GM23338 (cell line): ENCODE results near the gene USP30. TPM values are rescaled to one million over a fixed set of nuclear protein-coding genes. Genes with fewer than 3 reads are reported as not detected.

ENCODE experiments used
- ATAC-seq: fragments of 200-7000 bp; cut with Tn5 transposase; 3 replicates; pipeline ENCODE4 v1.9.1; 2020
- DNase-seq: peaks from one replicate; pipeline ENCODE4 v3.0.0-alpha.2; 2015; ENCODE audit warnings: low spot score
- H2AFZ ChIP-seq: fragments of 200-600 bp; sonication (generic); 2 replicates; pipeline ENCODE4 v1.8.0; 2016; ENCODE audit warnings: antibody characterized with exemption, mild to moderate bottlenecking, moderate library complexity
- H3F3A ChIP-seq: fragments of 200-600 bp; sonication (generic); replicated peaks from 2 replicates; pipeline ENCODE4 v1.8.0; 2017; ENCODE audit warnings: antibody characterized with exemption, mixed run types, low read depth
- H3K27ac ChIP-seq: fragments of 200-600 bp; sonication (generic); 2 replicates; pipeline ENCODE4 v1.6.1; 2016; ENCODE audit warnings: low read depth
- H3K27me3 ChIP-seq: fragments of 200-600 bp; sonication (generic); 2 replicates; pipeline ENCODE4 v1.8.0; 2016; ENCODE audit warnings: mild to moderate bottlenecking, mixed run types, moderate library complexity; ENCODE audit not compliant: insufficient read depth
- H3K36me3 ChIP-seq: fragments of 200-600 bp; sonication (generic); 2 replicates; pipeline ENCODE4 v1.8.0; 2016; ENCODE audit warnings: mild to moderate bottlenecking; ENCODE audit not compliant: insufficient read depth
- H3K4me1 ChIP-seq: fragments of 200-600 bp; sonication (generic); 2 replicates; pipeline ENCODE4 v1.8.0; 2016; ENCODE audit warnings: mild to moderate bottlenecking, moderate library complexity; ENCODE audit not compliant: insufficient read depth
- H3K4me2 ChIP-seq: fragments of 200-600 bp; sonication (generic); 2 replicates; pipeline ENCODE4 v1.7.1; 2017; ENCODE audit warnings: mixed run types
- H3K4me3 ChIP-seq: fragments of 200-600 bp; sonication (generic); 2 replicates; pipeline ENCODE4 v1.6.1; 2016; ENCODE audit warnings: mixed run types
- H3K79me2 ChIP-seq: fragments of 200-600 bp; sonication (generic); replicated peaks from 2 replicates; pipeline ENCODE4 v1.8.0; 2017; ENCODE audit warnings: mild to moderate bottlenecking; ENCODE audit not compliant: insufficient read depth
- H3K9me2 ChIP-seq: fragments of 200-600 bp; sonication (generic); 2 replicates; pipeline ENCODE4 v1.8.0; 2017; ENCODE audit not compliant: insufficient read depth
- H4K20me1 ChIP-seq: fragments of 200-600 bp; sonication (generic); replicated peaks from 2 replicates; pipeline ENCODE4 v1.8.0; 2017; ENCODE audit warnings: mild to moderate bottlenecking; ENCODE audit not compliant: insufficient read depth
- H3K27ac Mint-ChIP-seq: 2 replicates; pipeline ENCODE4 v1.8.0; 2020; ENCODE audit warnings: inconsistent platforms, mild to moderate bottlenecking, moderate library complexity, mixed read lengths
- H3K27me3 Mint-ChIP-seq: 3 replicates; pipeline ENCODE4 v1.8.0; 2022; ENCODE audit warnings: low read depth, mild to moderate bottlenecking, moderate library complexity, mixed read lengths, inconsistent platforms; ENCODE audit not compliant: insufficient read depth, poor library complexity
- H3K36me3 Mint-ChIP-seq: 3 replicates; pipeline ENCODE4 v1.8.0; 2021; ENCODE audit warnings: low read depth, mild to moderate bottlenecking, inconsistent platforms, moderate library complexity, mixed read lengths
- H3K4me1 Mint-ChIP-seq: 3 replicates; pipeline ENCODE4 v1.8.0; 2020; ENCODE audit warnings: mild to moderate bottlenecking, inconsistent platforms, mixed read lengths
- H3K4me3 Mint-ChIP-seq: 3 replicates; pipeline ENCODE4 v1.8.0; 2021; ENCODE audit warnings: moderate library complexity, mild to moderate bottlenecking, inconsistent platforms, mixed read lengths
- H3K9me3 Mint-ChIP-seq: 3 replicates; pipeline ENCODE4 v1.8.0; 2020; ENCODE audit warnings: moderate library complexity, mild to moderate bottlenecking, inconsistent platforms, mixed read lengths
- CREB1 ChIP-seq: fragments of 250-450 bp; sonication (Bioruptor Pico); IDR thresholded peaks from 2 replicates; pipeline ENCODE4 v1.5.0; 2020; ENCODE audit warnings: low read depth, mild to moderate bottlenecking, moderate library complexity
- EZH2 ChIP-seq: fragments of 200-600 bp; sonication (generic); IDR thresholded peaks from one replicate; pipeline ENCODE4 v1.8.0; 2017; ENCODE audit warnings: antibody characterized with exemption, mild to moderate bottlenecking, low read depth; ENCODE audit not compliant: unreplicated experiment
- EZH2phosphoT487 ChIP-seq: fragments of 200-600 bp; sonication (generic); IDR thresholded peaks from one replicate; pipeline ENCODE4 v1.8.1; 2018; ENCODE audit warnings: antibody characterized with exemption; ENCODE audit not compliant: unreplicated experiment
- JUNB ChIP-seq: IDR thresholded peaks from one replicate; pipeline ENCODE4 v1.6.1; 2016; ENCODE audit warnings: antibody characterized with exemption; ENCODE audit not compliant: unreplicated experiment
- NANOG ChIP-seq: IDR thresholded peaks from 2 replicates; pipeline ENCODE4 v1.6.1; 2016; ENCODE audit warnings: antibody characterized with exemption, borderline replicate concordance
- POLR2AphosphoS5 ChIP-seq: IDR thresholded peaks from 2 replicates; pipeline ENCODE4 v1.6.1; 2016; ENCODE audit warnings: antibody characterized with exemption, low read depth
- STAT1 ChIP-seq: IDR thresholded peaks from one replicate; pipeline ENCODE4 v1.6.1; 2016; ENCODE audit warnings: antibody characterized with exemption; ENCODE audit not compliant: unreplicated experiment
- ZNF114 ChIP-seq: fragments of 250-450 bp; sonication (Bioruptor Pico); IDR thresholded peaks from 2 replicates; pipeline ENCODE4 v1.5.0; 2020; ENCODE audit warnings: mild to moderate bottlenecking, moderate library complexity
- ZNF331 ChIP-seq: fragments of 250-450 bp; sonication (Bioruptor Pico); IDR thresholded peaks from 2 replicates; pipeline ENCODE4 v1.5.0; 2020; ENCODE audit warnings: low read depth, mild to moderate bottlenecking, moderate library complexity
- polyA plus RNA-seq: library from polyadenylated mRNA; unstranded; fragments of >200 nt; fragmentation: Nextera tagmentation; extraction: Ambion mirVana; gene quantifications from 2 replicates; pipeline ENCODE4 v1.2.1, GENCODE V29; 2016
- total RNA-seq: library from RNA; depleted of rRNA; stranded (reverse); fragments of >200 nt; shearing (Covaris generic); gene quantifications from 2 replicates; pipeline ENCODE4 v1.2.3, GENCODE V29; 2014
- TF ChIP-seq, protein P1 (sequence below), 2 experiments: fragments of 200-600 bp in 1 of 2; sonication (generic) in 1 of 2; conservative IDR thresholded peaks; 2 replicates each; pipeline versions ENCODE4 v1.5.1 to v1.6.1; 2016 to 2017; ENCODE audit warnings: antibody characterized with exemption in 2 of 2, low read depth in 2 of 2, mild to moderate bottlenecking in 2 of 2, moderate library complexity in 1 of 2
- TF ChIP-seq, protein P2 (sequence below): IDR thresholded peaks from one replicate; pipeline ENCODE4 v1.6.1; 2018; ENCODE audit warnings: antibody characterized with exemption; ENCODE audit not compliant: unreplicated experiment
- TF ChIP-seq, protein P3 (sequence below): fragments of 250-450 bp; sonication (Bioruptor Pico); IDR thresholded peaks from 2 replicates; pipeline ENCODE4 v1.5.0; 2020; ENCODE audit warnings: mild to moderate bottlenecking, moderate library complexity
- TF ChIP-seq, protein P4 (sequence below): IDR thresholded peaks from 2 replicates; pipeline ENCODE4 v1.6.1; 2016; ENCODE audit warnings: antibody characterized with exemption

Gene USP30
- total and polyA plus RNA-seq, 2 experiments from 2014 or later, result 2.9 to 6.1 TPM

DNA sequence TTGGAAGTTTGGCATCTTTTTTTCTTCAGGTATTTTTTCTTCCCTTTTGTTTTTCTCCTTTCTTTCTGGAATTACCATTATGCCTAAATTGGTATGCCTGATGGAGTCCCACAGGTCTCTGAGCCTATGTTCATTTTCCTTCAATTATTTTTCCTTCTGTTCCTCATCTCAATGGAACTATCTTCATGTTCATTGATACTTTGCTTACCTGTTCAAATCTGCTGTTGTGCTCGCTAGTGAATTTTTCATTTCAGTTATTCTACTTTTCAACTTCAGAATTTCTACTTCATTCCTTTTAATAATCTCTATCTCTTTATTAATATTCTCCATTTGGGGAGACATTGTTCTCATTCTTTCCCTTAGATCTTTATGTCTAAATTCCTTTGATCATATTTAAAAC is 15.4 kb upstream of the USP30 start:
- H3F3A ChIP-seq, result no peaks in the 10 kb centered on the region
- H3K27me3 Mint-ChIP-seq, result peaks cover 2% of the 10 kb centered on the region

More for the DNA sequence above, 15.4 kb upstream of the USP30 start:
- no peak overlapping the region for H3K27ac ChIP-seq
- no peaks in the 10 kb centered on the region for H3K36me3 Mint-ChIP-seq
- TF ChIP-seq STAT1, result no peak
- TF ChIP-seq EZH2, result no peak
- TF ChIP-seq, protein P1, sequence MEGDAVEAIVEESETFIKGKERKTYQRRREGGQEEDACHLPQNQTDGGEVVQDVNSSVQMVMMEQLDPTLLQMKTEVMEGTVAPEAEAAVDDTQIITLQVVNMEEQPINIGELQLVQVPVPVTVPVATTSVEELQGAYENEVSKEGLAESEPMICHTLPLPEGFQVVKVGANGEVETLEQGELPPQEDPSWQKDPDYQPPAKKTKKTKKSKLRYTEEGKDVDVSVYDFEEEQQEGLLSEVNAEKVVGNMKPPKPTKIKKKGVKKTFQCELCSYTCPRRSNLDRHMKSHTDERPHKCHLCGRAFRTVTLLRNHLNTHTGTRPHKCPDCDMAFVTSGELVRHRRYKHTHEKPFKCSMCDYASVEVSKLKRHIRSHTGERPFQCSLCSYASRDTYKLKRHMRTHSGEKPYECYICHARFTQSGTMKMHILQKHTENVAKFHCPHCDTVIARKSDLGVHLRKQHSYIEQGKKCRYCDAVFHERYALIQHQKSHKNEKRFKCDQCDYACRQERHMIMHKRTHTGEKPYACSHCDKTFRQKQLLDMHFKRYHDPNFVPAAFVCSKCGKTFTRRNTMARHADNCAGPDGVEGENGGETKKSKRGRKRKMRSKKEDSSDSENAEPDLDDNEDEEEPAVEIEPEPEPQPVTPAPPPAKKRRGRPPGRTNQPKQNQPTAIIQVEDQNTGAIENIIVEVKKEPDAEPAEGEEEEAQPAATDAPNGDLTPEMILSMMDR (conservative IDR thresholded peaks at IDR 0.05; ENCODE audit: low read depth in 2 of 2), result no peak
- TF ChIP-seq ZNF331 (CRISPR knock-in tag), result no peak
- TF ChIP-seq CREB1 (CRISPR knock-in tag), result no peak
- no peak for TF ChIP-seq EZH2phosphoT487
- no peak for TF ChIP-seq ZNF114 (CRISPR knock-in tag)
- TF ChIP-seq, protein P2, sequence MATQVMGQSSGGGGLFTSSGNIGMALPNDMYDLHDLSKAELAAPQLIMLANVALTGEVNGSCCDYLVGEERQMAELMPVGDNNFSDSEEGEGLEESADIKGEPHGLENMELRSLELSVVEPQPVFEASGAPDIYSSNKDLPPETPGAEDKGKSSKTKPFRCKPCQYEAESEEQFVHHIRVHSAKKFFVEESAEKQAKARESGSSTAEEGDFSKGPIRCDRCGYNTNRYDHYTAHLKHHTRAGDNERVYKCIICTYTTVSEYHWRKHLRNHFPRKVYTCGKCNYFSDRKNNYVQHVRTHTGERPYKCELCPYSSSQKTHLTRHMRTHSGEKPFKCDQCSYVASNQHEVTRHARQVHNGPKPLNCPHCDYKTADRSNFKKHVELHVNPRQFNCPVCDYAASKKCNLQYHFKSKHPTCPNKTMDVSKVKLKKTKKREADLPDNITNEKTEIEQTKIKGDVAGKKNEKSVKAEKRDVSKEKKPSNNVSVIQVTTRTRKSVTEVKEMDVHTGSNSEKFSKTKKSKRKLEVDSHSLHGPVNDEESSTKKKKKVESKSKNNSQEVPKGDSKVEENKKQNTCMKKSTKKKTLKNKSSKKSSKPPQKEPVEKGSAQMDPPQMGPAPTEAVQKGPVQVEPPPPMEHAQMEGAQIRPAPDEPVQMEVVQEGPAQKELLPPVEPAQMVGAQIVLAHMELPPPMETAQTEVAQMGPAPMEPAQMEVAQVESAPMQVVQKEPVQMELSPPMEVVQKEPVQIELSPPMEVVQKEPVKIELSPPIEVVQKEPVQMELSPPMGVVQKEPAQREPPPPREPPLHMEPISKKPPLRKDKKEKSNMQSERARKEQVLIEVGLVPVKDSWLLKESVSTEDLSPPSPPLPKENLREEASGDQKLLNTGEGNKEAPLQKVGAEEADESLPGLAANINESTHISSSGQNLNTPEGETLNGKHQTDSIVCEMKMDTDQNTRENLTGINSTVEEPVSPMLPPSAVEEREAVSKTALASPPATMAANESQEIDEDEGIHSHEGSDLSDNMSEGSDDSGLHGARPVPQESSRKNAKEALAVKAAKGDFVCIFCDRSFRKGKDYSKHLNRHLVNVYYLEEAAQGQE, result no peak
- TF ChIP-seq, protein P3, sequence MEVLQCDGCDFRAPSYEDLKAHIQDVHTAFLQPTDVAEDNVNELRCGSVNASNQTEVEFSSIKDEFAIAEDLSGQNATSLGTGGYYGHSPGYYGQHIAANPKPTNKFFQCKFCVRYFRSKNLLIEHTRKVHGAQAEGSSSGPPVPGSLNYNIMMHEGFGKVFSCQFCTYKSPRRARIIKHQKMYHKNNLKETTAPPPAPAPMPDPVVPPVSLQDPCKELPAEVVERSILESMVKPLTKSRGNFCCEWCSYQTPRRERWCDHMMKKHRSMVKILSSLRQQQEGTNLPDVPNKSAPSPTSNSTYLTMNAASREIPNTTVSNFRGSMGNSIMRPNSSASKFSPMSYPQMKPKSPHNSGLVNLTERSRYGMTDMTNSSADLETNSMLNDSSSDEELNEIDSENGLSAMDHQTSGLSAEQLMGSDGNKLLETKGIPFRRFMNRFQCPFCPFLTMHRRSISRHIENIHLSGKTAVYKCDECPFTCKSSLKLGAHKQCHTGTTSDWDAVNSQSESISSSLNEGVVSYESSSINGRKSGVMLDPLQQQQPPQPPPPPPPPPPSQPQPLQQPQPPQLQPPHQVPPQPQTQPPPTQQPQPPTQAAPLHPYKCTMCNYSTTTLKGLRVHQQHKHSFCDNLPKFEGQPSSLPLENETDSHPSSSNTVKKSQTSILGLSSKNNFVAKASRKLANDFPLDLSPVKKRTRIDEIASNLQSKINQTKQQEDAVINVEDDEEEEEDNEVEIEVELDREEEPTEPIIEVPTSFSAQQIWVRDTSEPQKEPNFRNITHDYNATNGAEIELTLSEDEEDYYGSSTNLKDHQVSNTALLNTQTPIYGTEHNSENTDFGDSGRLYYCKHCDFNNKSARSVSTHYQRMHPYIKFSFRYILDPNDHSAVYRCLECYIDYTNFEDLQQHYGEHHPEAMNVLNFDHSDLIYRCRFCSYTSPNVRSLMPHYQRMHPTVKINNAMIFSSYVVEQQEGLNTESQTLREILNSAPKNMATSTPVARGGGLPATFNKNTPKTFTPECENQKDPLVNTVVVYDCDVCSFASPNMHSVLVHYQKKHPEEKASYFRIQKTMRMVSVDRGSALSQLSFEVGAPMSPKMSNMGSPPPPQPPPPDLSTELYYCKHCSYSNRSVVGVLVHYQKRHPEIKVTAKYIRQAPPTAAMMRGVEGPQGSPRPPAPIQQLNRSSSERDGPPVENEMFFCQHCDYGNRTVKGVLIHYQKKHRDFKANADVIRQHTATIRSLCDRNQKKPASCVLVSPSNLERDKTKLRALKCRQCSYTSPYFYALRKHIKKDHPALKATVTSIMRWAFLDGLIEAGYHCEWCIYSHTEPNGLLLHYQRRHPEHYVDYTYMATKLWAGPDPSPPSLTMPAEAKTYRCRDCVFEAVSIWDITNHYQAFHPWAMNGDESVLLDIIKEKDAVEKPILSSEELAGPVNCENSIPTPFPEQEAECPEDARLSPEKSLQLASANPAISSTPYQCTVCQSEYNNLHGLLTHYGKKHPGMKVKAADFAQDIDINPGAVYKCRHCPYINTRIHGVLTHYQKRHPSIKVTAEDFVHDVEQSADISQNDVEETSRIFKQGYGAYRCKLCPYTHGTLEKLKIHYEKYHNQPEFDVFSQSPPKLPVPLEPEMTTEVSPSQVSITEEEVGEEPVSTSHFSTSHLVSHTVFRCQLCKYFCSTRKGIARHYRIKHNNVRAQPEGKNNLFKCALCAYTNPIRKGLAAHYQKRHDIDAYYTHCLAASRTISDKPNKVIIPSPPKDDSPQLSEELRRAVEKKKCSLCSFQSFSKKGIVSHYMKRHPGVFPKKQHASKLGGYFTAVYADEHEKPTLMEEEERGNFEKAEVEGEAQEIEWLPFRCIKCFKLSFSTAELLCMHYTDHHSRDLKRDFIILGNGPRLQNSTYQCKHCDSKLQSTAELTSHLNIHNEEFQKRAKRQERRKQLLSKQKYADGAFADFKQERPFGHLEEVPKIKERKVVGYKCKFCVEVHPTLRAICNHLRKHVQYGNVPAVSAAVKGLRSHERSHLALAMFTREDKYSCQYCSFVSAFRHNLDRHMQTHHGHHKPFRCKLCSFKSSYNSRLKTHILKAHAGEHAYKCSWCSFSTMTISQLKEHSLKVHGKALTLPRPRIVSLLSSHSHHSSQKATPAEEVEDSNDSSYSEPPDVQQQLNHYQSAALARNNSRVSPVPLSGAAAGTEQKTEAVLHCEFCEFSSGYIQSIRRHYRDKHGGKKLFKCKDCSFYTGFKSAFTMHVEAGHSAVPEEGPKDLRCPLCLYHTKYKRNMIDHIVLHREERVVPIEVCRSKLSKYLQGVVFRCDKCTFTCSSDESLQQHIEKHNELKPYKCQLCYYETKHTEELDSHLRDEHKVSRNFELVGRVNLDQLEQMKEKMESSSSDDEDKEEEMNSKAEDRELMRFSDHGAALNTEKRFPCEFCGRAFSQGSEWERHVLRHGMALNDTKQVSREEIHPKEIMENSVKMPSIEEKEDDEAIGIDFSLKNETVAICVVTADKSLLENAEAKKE (CRISPR knock-in tag), result no peak
- TF ChIP-seq POLR2AphosphoS5, result no peak
- no peak for TF ChIP-seq JUNB
- no peak for TF ChIP-seq NANOG
- TF ChIP-seq, protein P4, sequence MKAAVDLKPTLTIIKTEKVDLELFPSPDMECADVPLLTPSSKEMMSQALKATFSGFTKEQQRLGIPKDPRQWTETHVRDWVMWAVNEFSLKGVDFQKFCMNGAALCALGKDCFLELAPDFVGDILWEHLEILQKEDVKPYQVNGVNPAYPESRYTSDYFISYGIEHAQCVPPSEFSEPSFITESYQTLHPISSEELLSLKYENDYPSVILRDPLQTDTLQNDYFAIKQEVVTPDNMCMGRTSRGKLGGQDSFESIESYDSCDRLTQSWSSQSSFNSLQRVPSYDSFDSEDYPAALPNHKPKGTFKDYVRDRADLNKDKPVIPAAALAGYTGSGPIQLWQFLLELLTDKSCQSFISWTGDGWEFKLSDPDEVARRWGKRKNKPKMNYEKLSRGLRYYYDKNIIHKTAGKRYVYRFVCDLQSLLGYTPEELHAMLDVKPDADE, result no peak
- no peaks in the 10 kb centered on the region for H3K27me3 ChIP-seq
- H4K20me1 ChIP-seq, result no peaks in the 10 kb centered on the region
- H3K4me1 Mint-ChIP-seq, result peaks cover 10% of the 10 kb centered on the region
- no peak overlapping the region for H2AFZ ChIP-seq
- no peaks in the 10 kb centered on the region for H3K79me2 ChIP-seq
- H3K36me3 ChIP-seq, result no peaks in the 10 kb centered on the region
- H3K4me2 ChIP-seq, result no peak overlapping the region
- H3K4me1 ChIP-seq, result no peaks in the 10 kb centered on the region
- no peaks in the 10 kb centered on the region for H3K9me2 ChIP-seq
- ATAC-seq (no peak), DNase-seq (no peak)
- H3K4me3 ChIP-seq, result no peak overlapping the region
- no peak overlapping the region for H3K4me3 Mint-ChIP-seq
- no peak overlapping the region for H3K27ac Mint-ChIP-seq
- peaks cover 5% of the 10 kb centered on the region; the same call in 1 of the 3 replicates for H3K9me3 Mint-ChIP-seq
